Liver (tissue), 3 donors: Measurements from ENCODE around the gene TTLL12.

Experiments
- ATF3 ChIP-seq: IDR thresholded peaks from 2 replicates; pipeline ENCODE4 v1.6.1; 2016; ENCODE audit warnings: antibody characterized with exemption
- CTCF ChIP-seq: fragments of 150-350 bp; IDR thresholded peaks from 2 replicates; pipeline ENCODE4 v1.5.1; 2017; ENCODE audit warnings: improper control_type of control experiment, low read depth, low read length; ENCODE audit not compliant: missing input control
- GABPA ChIP-seq, 2 donors: IDR thresholded peaks in 1 of 2; conservative IDR thresholded peaks in 1 of 2; 2 replicates each; pipeline ENCODE4 v1.6.1; 2016; ENCODE audit warnings: antibody characterized with exemption in 2 of 2, mild to moderate bottlenecking in 1 of 2, moderate library complexity in 1 of 2
- JUND ChIP-seq, 2 donors: IDR thresholded peaks; 2 replicates each; pipeline ENCODE4 v1.6.1; 2016; ENCODE audit warnings: antibody characterized with exemption in 2 of 2
- REST ChIP-seq: IDR thresholded peaks from 2 replicates; pipeline ENCODE4 v1.6.1; 2016; ENCODE audit warnings: antibody characterized with exemption, mild to moderate bottlenecking
- TAF1 ChIP-seq: conservative IDR thresholded peaks from 2 replicates; pipeline ENCODE4 v1.6.1; 2016; ENCODE audit warnings: antibody characterized with exemption, mild to moderate bottlenecking
- donor health status: healthy.
- donor health status: healthy.

GRCh38 chr22:43134553-43134952, 52.4 kb downstream of the TTLL12 start:
- no peak for TF ChIP-seq CTCF
- no peak for TF ChIP-seq GABPA (IDR thresholded peaks at IDR 0.05 in 1 of 2, conservative IDR thresholded peaks at IDR 0.05 in 1 of 2)
- TF ChIP-seq REST, result no peak
- no peak for TF ChIP-seq ATF3
- TF ChIP-seq JUND (IDR thresholded peaks at IDR 0.05), result no peak
- TF ChIP-seq TAF1, result no peak
